ENCODE measurements around the gene TCIRG1.

Gene TCIRG1

GRCh38 chr11:68030318-68031143 is 8.3 kb upstream of the TCIRG1 start, which contains the start of gene NDUFS8:
NDUFS8 (plus strand) TSS chr11:68030681; CDS start chr11:68032152, 1,471 bp downstream.
- Mint-ChIP-seq H3K9me3 (no peaks in the 10 kb centered on the region), H3K4me1 (peaks cover 18% of the 10 kb centered on the region), H3K4me3 (peak within 1 kb of the TSS; percentile 90), H3K27ac (ENCODE audit: low read depth) (peak within 1 kb of the TSS; percentile 82), H3K27me3 (no peaks in the 10 kb centered on the region), H3K36me3 (ENCODE audit: insufficient read depth) (peaks cover 9% of the 10 kb centered on the region)
- peak; percentile 90 to 95 for DNase-seq (ENCODE audit: low spot score in 2 of 2)
- peak; percentile 99 for ATAC-seq (replicated peaks; ENCODE audit: extremely low read depth, poor library complexity, severe bottlenecking)

- H3K9me3 Mint-ChIP-seq: no peaks in the 10 kb centered on the region
- ATAC-seq (replicated peaks; ENCODE audit: extremely low read depth, poor library complexity, severe bottlenecking) (no peak), DNase-seq (ENCODE audit: low spot score in 2 of 2) (no peak)
- H3K4me1 Mint-ChIP-seq: peaks cover 18% of the 10 kb centered on the region
- H3K4me3 Mint-ChIP-seq: peak overlapping the region; percentile 90
- H3K27me3 Mint-ChIP-seq: no peaks in the 10 kb centered on the region
- H3K36me3 Mint-ChIP-seq (ENCODE audit: insufficient read depth): peaks cover 9% of the 10 kb centered on the region
- H3K27ac Mint-ChIP-seq (ENCODE audit: low read depth): peak overlapping the region; percentile 82
These were observed 7.7 kb upstream of the TCIRG1 start for GRCh38 chr11:68031144-68031464.

GRCh38 chr11:68032003-68032402 is 6.8 kb upstream of the TCIRG1 start:
- Mint-ChIP-seq H3K27ac (ENCODE audit: low read depth) (peak overlapping the region; percentile 82), H3K4me1 (peaks cover 24% of the 10 kb centered on the region), H3K4me3 (peak overlapping the region; percentile 90), H3K27me3 (no peaks in the 10 kb centered on the region), H3K36me3 (ENCODE audit: insufficient read depth) (peaks cover 10% of the 10 kb centered on the region), H3K9me3 (no peaks in the 10 kb centered on the region)
- DNase-seq (ENCODE audit: low spot score in 2 of 2): no peak
- ATAC-seq (replicated peaks; ENCODE audit: extremely low read depth, poor library complexity, severe bottlenecking): no peak

DNA sequence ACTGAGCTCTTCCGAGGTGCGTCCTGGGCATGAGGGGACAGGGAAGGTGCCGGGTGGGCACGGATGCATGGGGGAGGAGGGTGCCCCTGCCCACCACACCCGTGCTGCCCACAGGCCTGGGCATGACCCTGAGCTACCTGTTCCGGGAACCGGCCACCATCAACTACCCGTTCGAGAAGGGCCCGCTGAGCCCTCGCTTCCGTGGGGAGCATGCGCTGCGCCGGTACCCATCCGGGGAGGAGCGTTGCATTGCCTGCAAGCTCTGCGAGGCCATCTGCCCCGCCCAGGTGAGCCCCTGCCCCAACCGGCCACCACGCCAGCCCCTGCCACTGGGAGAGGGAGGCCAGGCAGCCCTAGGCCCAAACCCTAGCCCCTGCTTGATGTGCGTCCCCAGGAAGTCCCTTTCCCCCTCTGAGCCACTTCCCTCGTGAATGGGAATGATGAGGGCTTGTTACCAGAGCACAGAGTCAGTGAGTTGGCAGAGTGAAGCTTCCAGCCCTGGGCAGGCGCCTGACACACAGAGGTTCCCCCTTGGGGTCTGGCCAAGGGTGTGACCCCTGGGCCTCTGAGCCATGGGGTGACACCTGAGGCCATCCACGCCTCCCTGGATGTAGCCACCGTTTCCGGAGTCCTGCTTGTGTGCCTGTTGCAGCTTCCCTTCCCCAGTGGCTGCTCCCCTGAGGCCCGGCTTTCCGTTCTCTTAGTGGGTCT is 5.7 kb upstream of the TCIRG1 start:
- ATAC-seq (replicated peaks; ENCODE audit: extremely low read depth, poor library complexity, severe bottlenecking) (no peak), DNase-seq (ENCODE audit: low spot score in 2 of 2) (no peak)
- no peaks in the 10 kb centered on the region for H3K27me3 Mint-ChIP-seq
- peaks cover 13% of the 10 kb centered on the region for H3K36me3 Mint-ChIP-seq (ENCODE audit: insufficient read depth)
- H3K4me1 Mint-ChIP-seq: peaks cover 30% of the 10 kb centered on the region
- no peak overlapping the region for H3K27ac Mint-ChIP-seq (ENCODE audit: low read depth)
- peak overlapping the region; percentile 41 for H3K4me3 Mint-ChIP-seq
- no peaks in the 10 kb centered on the region for H3K9me3 Mint-ChIP-seq

GRCh38 chr11:68033708-68034045 is 5.1 kb upstream of the TCIRG1 start:
- Mint-ChIP-seq H3K4me1 (peaks cover 30% of the 10 kb centered on the region), H3K36me3 (ENCODE audit: insufficient read depth) (peaks cover 13% of the 10 kb centered on the region), H3K4me3 (peak overlapping the region; percentile 41), H3K27me3 (no peaks in the 10 kb centered on the region), H3K9me3 (no peaks in the 10 kb centered on the region), H3K27ac (ENCODE audit: low read depth) (no peak overlapping the region)
- no peak for DNase-seq (ENCODE audit: low spot score in 2 of 2)
- ATAC-seq (replicated peaks; ENCODE audit: extremely low read depth, poor library complexity, severe bottlenecking): no peak

DNA sequence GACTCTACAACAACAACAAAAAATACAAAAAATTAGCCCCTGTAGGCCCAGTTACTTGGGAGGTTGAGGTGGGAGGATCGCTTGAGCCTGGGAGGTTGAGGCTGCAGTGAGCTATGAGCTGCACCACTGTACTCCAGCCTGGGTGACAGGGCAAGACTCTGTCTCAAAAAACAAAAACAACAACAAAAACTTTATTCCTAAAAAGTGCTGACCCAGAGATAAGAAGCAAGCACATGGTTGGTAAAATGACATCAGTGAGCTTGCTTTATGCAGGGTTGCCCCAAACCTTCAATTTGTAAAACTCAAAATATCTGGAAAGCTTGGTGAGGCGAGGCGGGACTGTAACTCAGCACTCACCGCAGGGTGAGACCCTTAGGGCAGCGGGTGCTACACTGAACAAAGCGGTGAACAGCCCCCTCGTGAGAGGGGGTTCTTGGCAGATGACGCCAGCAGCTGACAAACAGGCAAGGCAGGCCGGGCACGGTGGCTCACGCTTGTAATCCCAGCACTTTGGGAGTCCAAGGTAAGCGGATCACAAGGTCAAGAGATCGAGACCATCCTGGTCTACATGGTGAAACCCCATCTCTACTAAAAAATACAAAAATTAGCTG is 3.5 kb upstream of the TCIRG1 start:
- Mint-ChIP-seq H3K9me3 (no peaks in the 10 kb centered on the region), H3K27ac (ENCODE audit: low read depth) (peak overlapping the region; percentile 68), H3K27me3 (no peaks in the 10 kb centered on the region), H3K4me1 (peaks cover 34% of the 10 kb centered on the region), H3K36me3 (ENCODE audit: insufficient read depth) (peaks cover 11% of the 10 kb centered on the region), H3K4me3 (peak overlapping the region; percentile 25)
- ATAC-seq (replicated peaks; ENCODE audit: extremely low read depth, poor library complexity, severe bottlenecking) (no peak), DNase-seq (ENCODE audit: low spot score in 2 of 2) (no peak)

DNA sequence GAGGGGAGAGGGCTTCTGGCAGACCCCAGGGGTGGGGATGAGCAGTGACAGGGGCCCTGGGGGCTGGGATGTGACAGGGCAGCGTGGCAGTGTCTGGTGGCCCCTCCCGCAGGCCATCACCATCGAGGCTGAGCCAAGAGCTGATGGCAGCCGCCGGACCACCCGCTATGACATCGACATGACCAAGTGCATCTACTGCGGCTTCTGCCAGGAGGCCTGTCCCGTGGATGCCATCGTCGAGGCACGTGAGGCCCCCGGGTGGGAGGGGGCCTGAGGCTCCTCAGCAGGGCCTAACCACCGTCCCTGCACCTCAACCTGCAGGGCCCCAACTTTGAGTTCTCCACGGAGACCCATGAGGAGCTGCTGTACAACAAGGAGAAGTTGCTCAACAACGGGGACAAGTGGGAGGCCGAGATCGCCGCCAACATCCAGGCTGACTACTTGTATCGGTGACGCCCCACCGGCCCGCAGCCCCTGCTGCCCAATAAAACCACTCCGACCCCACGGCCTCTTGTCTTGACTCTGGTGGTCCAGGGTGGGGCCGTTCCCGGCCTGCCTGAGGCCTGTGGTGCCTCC is 2.6 kb upstream of the TCIRG1 start:
- H3K4me3 Mint-ChIP-seq: peak overlapping the region; percentile 91
- ATAC-seq (replicated peaks; ENCODE audit: extremely low read depth, poor library complexity, severe bottlenecking): no peak
- H3K27ac Mint-ChIP-seq (ENCODE audit: low read depth): peak overlapping the region; percentile 97
- no peaks in the 10 kb centered on the region for H3K9me3 Mint-ChIP-seq
- peaks cover 8% of the 10 kb centered on the region for H3K36me3 Mint-ChIP-seq (ENCODE audit: insufficient read depth)
- H3K4me1 Mint-ChIP-seq: peaks cover 38% of the 10 kb centered on the region
- no peaks in the 10 kb centered on the region for H3K27me3 Mint-ChIP-seq
- DNase-seq (ENCODE audit: low spot score in 2 of 2): no peak

GRCh38 chr11:68036717-68037239 is 2.0 kb upstream of the TCIRG1 start:
- H3K4me1 Mint-ChIP-seq: peaks cover 38% of the 10 kb centered on the region
- H3K4me3 Mint-ChIP-seq: peak overlapping the region; percentile 91
- no peak for DNase-seq (ENCODE audit: low spot score in 2 of 2)
- H3K9me3 Mint-ChIP-seq: no peaks in the 10 kb centered on the region
- H3K27ac Mint-ChIP-seq (ENCODE audit: low read depth): peak overlapping the region; percentile 97
- peaks cover 8% of the 10 kb centered on the region for H3K36me3 Mint-ChIP-seq (ENCODE audit: insufficient read depth)
- peak; percentile 34 for ATAC-seq (replicated peaks; ENCODE audit: extremely low read depth, poor library complexity, severe bottlenecking)
- H3K27me3 Mint-ChIP-seq: no peaks in the 10 kb centered on the region

DNA sequence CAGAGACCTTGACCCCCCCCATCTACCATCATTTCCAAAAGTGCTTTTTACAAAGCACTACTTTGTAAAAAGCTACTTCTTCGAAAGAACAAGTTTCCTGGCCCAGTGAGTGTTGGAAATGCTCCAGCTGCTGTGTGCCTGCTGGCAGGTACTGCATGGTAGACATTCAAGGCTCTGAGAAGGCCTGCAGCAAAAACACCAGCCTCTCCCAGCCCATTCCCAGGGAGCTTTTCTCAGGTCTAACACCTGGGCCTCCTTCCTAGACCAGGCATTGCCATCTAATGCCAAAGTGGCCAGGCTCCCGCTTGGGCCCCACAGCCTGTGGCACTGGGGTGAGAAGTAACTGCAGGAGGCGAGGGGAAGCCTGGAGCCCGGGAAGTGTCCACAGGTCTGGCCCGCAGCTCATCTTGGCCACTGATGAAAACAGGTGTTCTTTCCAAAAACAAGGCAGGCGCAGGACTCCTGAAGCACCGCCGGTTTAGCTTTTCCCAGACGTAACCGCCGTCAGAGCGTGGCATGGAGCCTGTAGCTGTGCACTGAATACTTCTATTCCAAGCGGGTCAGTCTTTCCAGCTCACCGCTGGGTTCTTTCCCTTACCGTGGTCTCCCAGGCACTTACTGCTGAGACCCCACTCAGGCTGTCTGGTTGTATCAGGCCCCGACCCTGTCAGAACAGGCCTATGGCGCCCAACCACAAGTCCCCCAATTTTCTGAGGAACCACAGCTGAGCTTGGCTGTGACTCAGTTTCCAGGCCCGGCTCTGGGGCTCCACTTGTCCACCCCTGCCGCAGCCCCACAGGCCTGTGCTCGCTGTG is 1.2 kb upstream of the TCIRG1 start:
- no peak for ATAC-seq (replicated peaks; ENCODE audit: extremely low read depth, poor library complexity, severe bottlenecking)
- Mint-ChIP-seq H3K9me3 (no peaks in the 10 kb centered on the region), H3K36me3 (ENCODE audit: insufficient read depth) (peaks cover 10% of the 10 kb centered on the region), H3K4me1 (peaks cover 37% of the 10 kb centered on the region), H3K27ac (ENCODE audit: low read depth) (peak overlapping the region; percentile 97), H3K4me3 (peak overlapping the region; percentile 91), H3K27me3 (no peaks in the 10 kb centered on the region)
- DNase-seq (ENCODE audit: low spot score in 2 of 2): no peak

- Mint-ChIP-seq H3K4me1 (peaks cover 37% of the 10 kb centered on the region), H3K27ac (ENCODE audit: low read depth) (no peak overlapping the region)
These were observed 553 bp upstream of the TCIRG1 start for GRCh38 chr11:68038226-68038717.

DNA sequence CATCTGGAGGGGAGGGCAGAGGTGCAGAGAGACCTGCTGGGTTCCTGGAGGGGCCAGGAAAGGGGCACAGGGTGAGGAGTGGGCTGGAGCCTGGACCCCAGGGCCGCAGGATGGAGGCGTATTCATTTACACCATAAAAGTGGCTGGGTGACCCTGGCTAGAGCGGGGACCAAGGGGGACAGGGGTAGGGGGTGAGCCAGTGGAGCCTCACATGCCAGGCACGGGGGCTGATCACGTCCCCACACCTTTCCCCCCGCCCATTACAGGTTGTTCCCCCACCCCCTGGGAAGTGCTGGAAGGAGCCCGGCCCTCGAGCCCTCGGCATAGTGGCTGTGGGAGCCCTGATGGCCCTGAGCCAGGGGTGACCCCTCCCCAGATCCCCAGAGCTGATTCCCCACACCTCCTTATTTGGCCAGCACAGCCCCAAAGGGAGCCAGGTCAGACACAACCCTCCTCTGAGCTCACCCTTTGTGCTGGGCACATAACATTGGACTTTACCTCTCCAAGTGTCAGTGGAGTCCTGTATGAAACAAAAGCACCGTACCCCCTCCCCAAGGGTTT is 781 bp downstream of the TCIRG1 start:
- no peak for ATAC-seq (replicated peaks; ENCODE audit: extremely low read depth, poor library complexity, severe bottlenecking)
- H3K9me3 Mint-ChIP-seq: no peaks in the 10 kb centered on the region
- peaks cover 12% of the 10 kb centered on the region for H3K36me3 Mint-ChIP-seq (ENCODE audit: insufficient read depth)
- H3K4me3 Mint-ChIP-seq: peak overlapping the region; percentile 91
- peaks cover 37% of the 10 kb centered on the region for H3K4me1 Mint-ChIP-seq
- H3K27ac Mint-ChIP-seq (ENCODE audit: low read depth): peak overlapping the region; percentile 90
- H3K27me3 Mint-ChIP-seq: no peaks in the 10 kb centered on the region
- DNase-seq (ENCODE audit: low spot score in 2 of 2): no peak

More at GRCh38 chr11:68038226-68038717, 553 bp upstream of the TCIRG1 start:
- no peak for DNase-seq (ENCODE audit: low spot score in 2 of 2)
- no peaks in the 10 kb centered on the region for H3K27me3 Mint-ChIP-seq
- no peak for ATAC-seq (replicated peaks; ENCODE audit: extremely low read depth, poor library complexity, severe bottlenecking)
- peaks cover 12% of the 10 kb centered on the region for H3K36me3 Mint-ChIP-seq (ENCODE audit: insufficient read depth)
- H3K4me3 Mint-ChIP-seq: peak overlapping the region; percentile 91
- H3K9me3 Mint-ChIP-seq: no peaks in the 10 kb centered on the region
